Measurements from ENCODE around the gene FAM120A. TPM values are rescaled to one million over a fixed set of nuclear protein-coding genes. Genes with fewer than 3 reads are reported as not detected.

The FAM120A gene
- total RNA-seq, 1 experiment from 2014 or later: 70.5 TPM

DNA sequence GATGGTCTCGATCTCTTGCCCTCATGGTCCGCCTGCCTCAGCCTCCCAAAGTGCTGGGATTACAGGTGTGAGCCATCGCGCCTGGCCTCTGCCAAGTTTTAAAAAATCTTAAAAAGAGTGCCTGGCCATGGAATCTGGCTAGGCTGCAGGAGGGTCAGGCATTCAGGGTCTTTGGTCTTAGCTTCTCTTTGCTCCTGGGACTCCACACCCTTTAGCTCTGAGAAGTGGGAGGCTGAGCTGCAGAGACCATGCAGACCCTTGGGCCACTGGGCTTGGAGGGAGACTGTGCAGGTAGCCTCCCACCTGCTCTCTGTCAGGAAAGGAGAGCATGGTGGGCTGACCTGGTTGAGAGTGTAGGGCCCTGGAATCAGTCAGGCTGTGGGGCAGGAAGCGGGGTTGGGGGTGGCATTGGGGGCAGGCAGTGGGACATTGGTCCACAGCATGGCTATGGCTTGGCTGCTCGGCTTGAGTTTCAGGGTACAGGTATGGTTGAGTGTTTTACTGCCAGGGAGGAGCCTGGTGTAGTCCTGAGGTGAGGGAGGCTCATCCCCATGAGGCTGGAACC is 145.7 kb downstream of the FAM120A start:
- no peak for ATAC-seq
- intact Hi-C loops (cut with micrococcal nuclease; ENCODE audit: unreplicated experiment): no loop called here
- no peaks in the 10 kb centered on the region for H3K27me3 ChIP-seq (ENCODE audit: control insufficient read depth, insufficient read depth, low read length)
- no peaks in the 10 kb centered on the region for H3K36me3 ChIP-seq (ENCODE audit: control insufficient read depth, insufficient read depth, low read length)
- no TSS peak for BruUV-seq (replicated peaks)
- TF ChIP-seq POLR2AphosphoS5 (IDR thresholded peaks at IDR 0.05; ENCODE audit: low read depth, low read length) (no peak), SIN3A (IDR thresholded peaks at IDR 0.05; ENCODE audit: borderline replicate concordance, insufficient read depth, low read depth, low read length) (no peak), TCF7L2 (IDR thresholded peaks at IDR 0.05; ENCODE audit: low read depth, low read length) (no peak)
- TF ChIP-seq, protein P1, sequence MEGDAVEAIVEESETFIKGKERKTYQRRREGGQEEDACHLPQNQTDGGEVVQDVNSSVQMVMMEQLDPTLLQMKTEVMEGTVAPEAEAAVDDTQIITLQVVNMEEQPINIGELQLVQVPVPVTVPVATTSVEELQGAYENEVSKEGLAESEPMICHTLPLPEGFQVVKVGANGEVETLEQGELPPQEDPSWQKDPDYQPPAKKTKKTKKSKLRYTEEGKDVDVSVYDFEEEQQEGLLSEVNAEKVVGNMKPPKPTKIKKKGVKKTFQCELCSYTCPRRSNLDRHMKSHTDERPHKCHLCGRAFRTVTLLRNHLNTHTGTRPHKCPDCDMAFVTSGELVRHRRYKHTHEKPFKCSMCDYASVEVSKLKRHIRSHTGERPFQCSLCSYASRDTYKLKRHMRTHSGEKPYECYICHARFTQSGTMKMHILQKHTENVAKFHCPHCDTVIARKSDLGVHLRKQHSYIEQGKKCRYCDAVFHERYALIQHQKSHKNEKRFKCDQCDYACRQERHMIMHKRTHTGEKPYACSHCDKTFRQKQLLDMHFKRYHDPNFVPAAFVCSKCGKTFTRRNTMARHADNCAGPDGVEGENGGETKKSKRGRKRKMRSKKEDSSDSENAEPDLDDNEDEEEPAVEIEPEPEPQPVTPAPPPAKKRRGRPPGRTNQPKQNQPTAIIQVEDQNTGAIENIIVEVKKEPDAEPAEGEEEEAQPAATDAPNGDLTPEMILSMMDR (IDR thresholded peaks at IDR 0.05): no peak
- no peaks in the 10 kb centered on the region for H3K9me3 ChIP-seq (ENCODE audit: control insufficient read depth, insufficient read depth, low read depth, low read length)
- no peak overlapping the region for H3K27ac ChIP-seq (ENCODE audit: low read length)
- in situ Hi-C loops (cut with HindIII; ENCODE audit: low pct_unique_long_range_greater_than_20kb, low sequenced_read_pairs): no loop called here
- H3K4me1 ChIP-seq (ENCODE audit: control insufficient read depth, insufficient read depth, low read length): no peaks in the 10 kb centered on the region; the same call in 1 of the 2 replicates
- DNase-seq (ENCODE audit: low read depth, low spot score): no peak
- ChIA-PET CTCF (no interaction called here), POLR2A (no interaction called here)
- H3K4me3 ChIP-seq (ENCODE audit: low read depth in 2 of 2, low read length in 2 of 2): no peak overlapping the region

DNA sequence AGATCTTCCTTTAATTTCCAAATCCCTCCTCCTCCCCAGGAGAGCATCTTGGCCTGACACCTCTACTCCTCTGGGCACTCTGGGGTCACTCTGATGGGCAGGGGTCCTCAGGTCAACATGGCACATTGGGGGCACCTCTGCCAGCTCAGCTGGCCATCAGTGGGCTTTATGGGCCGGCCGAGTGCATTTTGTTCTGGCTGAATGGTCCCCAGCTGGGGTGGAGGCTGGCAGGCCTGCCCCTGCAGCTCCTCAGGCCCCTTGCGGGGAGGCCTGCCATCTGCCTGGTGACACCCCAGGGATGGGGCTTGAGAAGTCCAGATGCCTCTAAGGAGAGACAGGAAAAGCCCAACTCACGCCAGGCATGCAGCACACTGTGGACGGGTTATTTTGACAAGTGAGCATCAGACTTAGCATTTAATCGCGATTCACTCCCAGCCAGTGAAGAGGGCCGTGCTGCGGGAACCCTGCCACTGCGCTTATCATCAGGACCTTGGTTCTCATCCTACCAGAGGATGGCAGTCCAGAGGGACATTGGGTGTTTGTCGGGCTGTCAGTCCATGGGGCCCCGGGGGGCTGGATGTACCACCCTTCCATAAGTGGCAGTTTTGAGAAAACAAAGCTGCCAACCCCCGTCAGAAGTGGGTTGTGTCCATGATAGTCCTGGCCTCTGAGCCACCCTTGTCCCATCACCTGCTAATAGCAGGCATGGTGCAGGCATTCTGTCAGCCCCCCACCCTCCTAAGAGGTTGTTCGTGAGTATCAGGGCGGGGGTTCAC is 146.6 kb downstream of the FAM120A start:
- H3K9me3 ChIP-seq (ENCODE audit: control insufficient read depth, insufficient read depth, low read depth, low read length): no peaks in the 10 kb centered on the region
- ATAC-seq (no peak), DNase-seq (ENCODE audit: low read depth, low spot score) (no peak)
- H3K4me3 ChIP-seq (ENCODE audit: low read depth in 2 of 2, low read length in 2 of 2): no peak overlapping the region
- no TSS peak for BruUV-seq (replicated peaks)
- POLR2A ChIA-PET: no interaction called here
- no peak overlapping the region for H3K27ac ChIP-seq (ENCODE audit: low read length)
- CTCF ChIA-PET: no interaction called here
- no peaks in the 10 kb centered on the region; the same call in 1 of the 2 replicates for H3K4me1 ChIP-seq (ENCODE audit: control insufficient read depth, insufficient read depth, low read length)
- no peaks in the 10 kb centered on the region for H3K27me3 ChIP-seq (ENCODE audit: control insufficient read depth, insufficient read depth, low read length)
- intact Hi-C loops (cut with micrococcal nuclease; ENCODE audit: unreplicated experiment) (no loop called here), in situ Hi-C loops (cut with HindIII; ENCODE audit: low pct_unique_long_range_greater_than_20kb, low sequenced_read_pairs) (no loop called here)
- no peaks in the 10 kb centered on the region for H3K36me3 ChIP-seq (ENCODE audit: control insufficient read depth, insufficient read depth, low read length)
- TF ChIP-seq SIN3A (IDR thresholded peaks at IDR 0.05; ENCODE audit: borderline replicate concordance, insufficient read depth, low read depth, low read length) (no peak), POLR2AphosphoS5 (IDR thresholded peaks at IDR 0.05; ENCODE audit: low read depth, low read length) (no peak), TCF7L2 (IDR thresholded peaks at IDR 0.05; ENCODE audit: low read depth, low read length) (no peak)
- TF ChIP-seq, protein P2, sequence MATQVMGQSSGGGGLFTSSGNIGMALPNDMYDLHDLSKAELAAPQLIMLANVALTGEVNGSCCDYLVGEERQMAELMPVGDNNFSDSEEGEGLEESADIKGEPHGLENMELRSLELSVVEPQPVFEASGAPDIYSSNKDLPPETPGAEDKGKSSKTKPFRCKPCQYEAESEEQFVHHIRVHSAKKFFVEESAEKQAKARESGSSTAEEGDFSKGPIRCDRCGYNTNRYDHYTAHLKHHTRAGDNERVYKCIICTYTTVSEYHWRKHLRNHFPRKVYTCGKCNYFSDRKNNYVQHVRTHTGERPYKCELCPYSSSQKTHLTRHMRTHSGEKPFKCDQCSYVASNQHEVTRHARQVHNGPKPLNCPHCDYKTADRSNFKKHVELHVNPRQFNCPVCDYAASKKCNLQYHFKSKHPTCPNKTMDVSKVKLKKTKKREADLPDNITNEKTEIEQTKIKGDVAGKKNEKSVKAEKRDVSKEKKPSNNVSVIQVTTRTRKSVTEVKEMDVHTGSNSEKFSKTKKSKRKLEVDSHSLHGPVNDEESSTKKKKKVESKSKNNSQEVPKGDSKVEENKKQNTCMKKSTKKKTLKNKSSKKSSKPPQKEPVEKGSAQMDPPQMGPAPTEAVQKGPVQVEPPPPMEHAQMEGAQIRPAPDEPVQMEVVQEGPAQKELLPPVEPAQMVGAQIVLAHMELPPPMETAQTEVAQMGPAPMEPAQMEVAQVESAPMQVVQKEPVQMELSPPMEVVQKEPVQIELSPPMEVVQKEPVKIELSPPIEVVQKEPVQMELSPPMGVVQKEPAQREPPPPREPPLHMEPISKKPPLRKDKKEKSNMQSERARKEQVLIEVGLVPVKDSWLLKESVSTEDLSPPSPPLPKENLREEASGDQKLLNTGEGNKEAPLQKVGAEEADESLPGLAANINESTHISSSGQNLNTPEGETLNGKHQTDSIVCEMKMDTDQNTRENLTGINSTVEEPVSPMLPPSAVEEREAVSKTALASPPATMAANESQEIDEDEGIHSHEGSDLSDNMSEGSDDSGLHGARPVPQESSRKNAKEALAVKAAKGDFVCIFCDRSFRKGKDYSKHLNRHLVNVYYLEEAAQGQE (IDR thresholded peaks at IDR 0.05; ENCODE audit: insufficient read depth in 1 of 2, low read depth in 2 of 2, low read length in 1 of 2): no peak
- TF ChIP-seq, protein P1 (IDR thresholded peaks at IDR 0.05): no peak
